COLO668 (cell line): Measurements from ENCODE around the gene ADD1.
"Not testable (repeated sequence)": the region's sequence is repeated elsewhere in the genome, so short reads cannot be mapped to it uniquely, and the experiment has no call there.

Experiments
- DNase-seq: peaks from one replicate; lab custom pipeline; 2025; ENCODE audit not compliant: unreplicated experiment; lab: John Stamatoyannopoulos, UW

ADD1 gene

GRCh38 chr4:2942532-2943363 is 99.1 kb downstream of the ADD1 start:
- DNase-seq: peak; percentile 26

- no peak for DNase-seq
These were observed 99.9 kb downstream of the ADD1 start for GRCh38 chr4:2943364-2944090.

GRCh38 chr4:2944091-2944482 is 100.4 kb downstream of the ADD1 start:
- no peak for DNase-seq

GRCh38 chr4:2944586-2945526 is 101.2 kb downstream of the ADD1 start:
- DNase-seq: no peak

GRCh38 chr4:2945619-2946604 is 102.3 kb downstream of the ADD1 start:
- DNase-seq: not testable (repeated sequence)

- no peak for DNase-seq
These were observed 103.4 kb downstream of the ADD1 start for GRCh38 chr4:2946812-2947600.

GRCh38 chr4:2947926-2948325 is 104.3 kb downstream of the ADD1 start:
- DNase-seq: no peak

GRCh38 chr4:2948895-2949781 is 105.5 kb downstream of the ADD1 start:
- peak; percentile 11 for DNase-seq

- no peak for DNase-seq
These were observed 106.1 kb downstream of the ADD1 start for GRCh38 chr4:2949782-2950125.

GRCh38 chr4:2950221-2950989 is 106.8 kb downstream of the ADD1 start:
- DNase-seq: no peak

GRCh38 chr4:2953496-2953895 is 109.9 kb downstream of the ADD1 start:
- DNase-seq: no peak

GRCh38 chr4:2954358-2955185 is 110.9 kb downstream of the ADD1 start:
- peak; percentile 42 for DNase-seq

- DNase-seq: not testable (repeated sequence)
These were observed 111.8 kb downstream of the ADD1 start for GRCh38 chr4:2955186-2956044.

GRCh38 chr4:2958446-2958845 is 114.8 kb downstream of the ADD1 start:
- no peak for DNase-seq

- not testable (repeated sequence) for DNase-seq
These were observed 116.8 kb downstream of the ADD1 start for GRCh38 chr4:2960450-2960849.

- peak; percentile 69 for DNase-seq
These were observed 117.8 kb downstream of the ADD1 start for GRCh38 chr4:2961421-2961810.
